HepG2 (cell line): ENCODE data around the gene MTX1. TPM values are rescaled to one million over a fixed set of nuclear protein-coding genes. Genes with fewer than 3 reads are reported as not detected.

Experiments
- AHDC1 ChIP-seq: sonication (generic); formaldehyde crosslinking; IDR thresholded peaks from 2 replicates; pipeline ENCODE4 v1.5.1; 2020; ENCODE audit warnings: mild to moderate bottlenecking, missing genetic modification reagents, borderline replicate concordance
- BATF2 ChIP-seq: sonication (generic); formaldehyde crosslinking; IDR thresholded peaks from 2 replicates; pipeline ENCODE4 v1.8.0; 2022; ENCODE audit warnings: mild to moderate bottlenecking, missing genetic modification reagents, moderate library complexity
- HDAC2 ChIP-seq: sonication (generic); formaldehyde crosslinking; IDR thresholded peaks from 2 replicates; pipeline ENCODE4 v1.4.0; 2020; ENCODE audit warnings: missing genetic modification reagents
- LCORL ChIP-seq, 2 experiments: fragments of 450-650 bp in 1 of 2; sonication (generic) in 1 of 2; formaldehyde crosslinking in 1 of 2; IDR thresholded peaks; 2 replicates each; pipeline versions ENCODE4 v1.5.0 to v1.6.1; 2017 to 2020; ENCODE audit warnings: antibody characterized with exemption in 1 of 2, missing genetic modification reagents in 1 of 2
- MEIS2 ChIP-seq: sonication (generic); formaldehyde crosslinking; IDR thresholded peaks from 2 replicates; pipeline ENCODE4 v1.9.0; 2021; ENCODE audit warnings: mild to moderate bottlenecking, missing genetic modification reagents
- NFRKB ChIP-seq: fragments of 450-650 bp; IDR thresholded peaks from 2 replicates; pipeline ENCODE4 v1.6.1; 2017
- NPAS2 ChIP-seq: sonication (generic); formaldehyde crosslinking; IDR thresholded peaks from 2 replicates; pipeline ENCODE4 v1.8.0; 2022; ENCODE audit warnings: mild to moderate bottlenecking, missing genetic modification reagents, borderline replicate concordance
- NR2F1 ChIP-seq, 2 experiments: fragments of 450-650 bp in 1 of 2; formaldehyde crosslinking in 1 of 2; IDR thresholded peaks; 2 replicates each; pipeline versions ENCODE4 v1.5.0 to v1.6.1; 2016 to 2020; ENCODE audit warnings: mild to moderate bottlenecking in 1 of 2, missing compliant biosample characterization in 1 of 2, missing genetic modification reagents in 1 of 2, moderate library complexity in 1 of 2
- PHF21A ChIP-seq: sonication (generic); formaldehyde crosslinking; IDR thresholded peaks from 2 replicates; pipeline ENCODE4 v1.5.0; 2020; ENCODE audit warnings: mild to moderate bottlenecking, missing genetic modification reagents
- PHF8 ChIP-seq: sonication (generic); formaldehyde crosslinking; IDR thresholded peaks from 2 replicates; pipeline ENCODE4 v1.5.0; 2020; ENCODE audit warnings: missing genetic modification reagents
- SNAI1 ChIP-seq: sonication (generic); formaldehyde crosslinking; IDR thresholded peaks from 2 replicates; pipeline ENCODE4 v1.5.0; 2020; ENCODE audit warnings: mild to moderate bottlenecking, missing genetic modification reagents, borderline replicate concordance
- TBX3 ChIP-seq: fragments of 450-650 bp; IDR thresholded peaks from 2 replicates; pipeline ENCODE4 v1.6.1; 2017; ENCODE audit warnings: antibody characterized with exemption, mild to moderate bottlenecking, inconsistent platforms, borderline replicate concordance
- TEF ChIP-seq: sonication (generic); formaldehyde crosslinking; IDR thresholded peaks from 2 replicates; pipeline ENCODE4 v1.5.0; 2020; ENCODE audit warnings: missing genetic modification reagents
- YY1 ChIP-seq: IDR thresholded peaks from 2 replicates; pipeline ENCODE4 v1.6.1; 2011; ENCODE audit warnings: low read length, low read depth, moderate library complexity, mild to moderate bottlenecking; ENCODE audit not compliant: insufficient read depth, insufficient replicate concordance
- ZFP36 ChIP-seq: fragments of 150-350 bp; IDR thresholded peaks from 2 replicates; pipeline ENCODE4 v1.6.1; 2018; ENCODE audit warnings: borderline replicate concordance, low read length, low read depth; ENCODE audit not compliant: partially characterized antibody
- ZGPAT ChIP-seq: IDR thresholded peaks from 2 replicates; pipeline ENCODE4 v1.6.1; 2016; ENCODE audit warnings: mild to moderate bottlenecking
- ZNF17 ChIP-seq: sonication (generic); formaldehyde crosslinking; IDR thresholded peaks from 2 replicates; pipeline ENCODE4 v1.5.0; 2020; ENCODE audit warnings: mild to moderate bottlenecking, missing genetic modification reagents
- ZSCAN31 ChIP-seq: sonication (generic); formaldehyde crosslinking; IDR thresholded peaks from 2 replicates; pipeline ENCODE4 v1.5.0; 2020; ENCODE audit warnings: low read depth, mild to moderate bottlenecking, missing genetic modification reagents
- ZSCAN5A ChIP-seq: sonication (generic); formaldehyde crosslinking; IDR thresholded peaks from 2 replicates; pipeline ENCODE4 v1.8.0; 2022; ENCODE audit warnings: mild to moderate bottlenecking, missing genetic modification reagents, borderline replicate concordance
- polyA plus RNA-seq, 8 experiments: library from polyadenylated mRNA; depleted of rRNA in 3 of 8; stranded (reverse) in 7 of 8; unstranded in 1 of 8; fragments of >200 nt; fragmentation: Illumina TruSeq in 4 of 8; extraction: Trizol in 4 of 8; gene quantifications; 2 replicates each; pipeline versions ENCODE4 v1.2.1 to v1.2.3, GENCODE V29; 2011 to 2016; ENCODE audit warnings: low read depth in 4 of 8, missing spikeins in 1 of 8, mixed read lengths in 1 of 8; ENCODE audit not compliant: insufficient read depth in 1 of 8
- total RNA-seq, 5 experiments: library from RNA; depleted of rRNA; stranded (reverse); fragments of >200 nt; fragmentation: Illumina TruSeq; extraction: Trizol; gene quantifications; 2 replicates each; pipeline ENCODE4 v1.2.3, GENCODE V29; 2016; ENCODE audit warnings: low read depth in 1 of 5

MTX1 gene
- total and polyA plus RNA-seq, 2 of the 13 experiments (the other 11 are each of a cell fraction or from before 2014, with no cell fraction given) = 64.5 to 72.6 TPM

- TF ChIP-seq ZGPAT (CRISPR knock-in tag) (peak; percentile 67; the same call in 1 of the 2 replicates), AHDC1 (no peak), PHF21A (CRISPR knock-in tag) (no peak), YY1 (peak; percentile 91), TEF (CRISPR knock-in tag) (no peak), ZSCAN5A (CRISPR knock-in tag) (no peak), LCORL (IDR thresholded peaks at IDR 0.05) (no peak), LCORL (CRISPR knock-in tag; IDR thresholded peaks at IDR 0.05) (no peak), ZFP36 (no peak), PHF8 (CRISPR knock-in tag) (peak; percentile 73), ZSCAN31 (CRISPR knock-in tag) (no peak), BATF2 (CRISPR knock-in tag) (no peak), NR2F1 (CRISPR knock-in tag; IDR thresholded peaks at IDR 0.05) (no peak), NPAS2 (no peak), ZNF17 (CRISPR knock-in tag) (no peak), HDAC2 (CRISPR knock-in tag) (peak; percentile 28; the same call in 1 of the 2 replicates), MEIS2 (CRISPR knock-in tag) (peak; percentile 75; the same call in 1 of the 2 replicates), TBX3 (no peak), NFRKB (no peak), SNAI1 (CRISPR knock-in tag) (no peak)
Measured at GRCh38 chr1:155255243-155256007, 46.9 kb downstream of the MTX1 start, which contains the start of gene ENTREP3 (continued).
